ENCODE measurements around the gene TNN. TPM values are rescaled to one million over a fixed set of nuclear protein-coding genes. Genes with fewer than 3 reads are reported as not detected.

The TNN gene
- total and polyA plus RNA-seq, 12 donors: 0.11 to 0.50 (median 0.23) TPM; not detected in 2

- WGBS, 4 donors: 58 to 75% (median 69%) methylated on average over 3 of the region's 3 CpGs
- TF ChIP-seq, protein P1, sequence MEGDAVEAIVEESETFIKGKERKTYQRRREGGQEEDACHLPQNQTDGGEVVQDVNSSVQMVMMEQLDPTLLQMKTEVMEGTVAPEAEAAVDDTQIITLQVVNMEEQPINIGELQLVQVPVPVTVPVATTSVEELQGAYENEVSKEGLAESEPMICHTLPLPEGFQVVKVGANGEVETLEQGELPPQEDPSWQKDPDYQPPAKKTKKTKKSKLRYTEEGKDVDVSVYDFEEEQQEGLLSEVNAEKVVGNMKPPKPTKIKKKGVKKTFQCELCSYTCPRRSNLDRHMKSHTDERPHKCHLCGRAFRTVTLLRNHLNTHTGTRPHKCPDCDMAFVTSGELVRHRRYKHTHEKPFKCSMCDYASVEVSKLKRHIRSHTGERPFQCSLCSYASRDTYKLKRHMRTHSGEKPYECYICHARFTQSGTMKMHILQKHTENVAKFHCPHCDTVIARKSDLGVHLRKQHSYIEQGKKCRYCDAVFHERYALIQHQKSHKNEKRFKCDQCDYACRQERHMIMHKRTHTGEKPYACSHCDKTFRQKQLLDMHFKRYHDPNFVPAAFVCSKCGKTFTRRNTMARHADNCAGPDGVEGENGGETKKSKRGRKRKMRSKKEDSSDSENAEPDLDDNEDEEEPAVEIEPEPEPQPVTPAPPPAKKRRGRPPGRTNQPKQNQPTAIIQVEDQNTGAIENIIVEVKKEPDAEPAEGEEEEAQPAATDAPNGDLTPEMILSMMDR (IDR thresholded peaks at IDR 0.05): no peak
- no peak for TF ChIP-seq POLR2A (IDR thresholded peaks at IDR 0.05)
- no peaks in the 10 kb centered on the region for H3K4me1 ChIP-seq (replicated peaks in 1 of 2)
These were observed 12.9 kb upstream of the TNN start for GRCh38 chr1:175054736-175055135.

GRCh38 chr1:175062339-175062738 is 5.3 kb upstream of the TNN start:
- Histone ChIP-seq H3K9me3 (replicated peaks in 1 of 3) (no peaks in the 10 kb centered on the region), H3K4me1 (replicated peaks in 1 of 2) (no peaks in the 10 kb centered on the region), H3K36me3 (replicated peaks in 1 of 2) (no peaks in the 10 kb centered on the region), H3K27me3 (no peaks in the 10 kb centered on the region), H3K27ac (no peak overlapping the region), H3K4me3 (no peak overlapping the region)
- TF ChIP-seq, protein P1 (IDR thresholded peaks at IDR 0.05): no peak
- no peak for TF ChIP-seq POLR2A (IDR thresholded peaks at IDR 0.05)
- intact Hi-C loops (cut with DNase I): no loop called here
- DNase-seq: no peak
- 59 to 90% (median 69%) methylated on average over 1 of the region's 1 CpG for WGBS, 4 donors

More at GRCh38 chr1:175054736-175055135, 12.9 kb upstream of the TNN start:
- Histone ChIP-seq H3K4me3 (no peak overlapping the region), H3K27ac (no peak overlapping the region), H3K27me3 (no peaks in the 10 kb centered on the region), H3K36me3 (replicated peaks in 1 of 2) (no peaks in the 10 kb centered on the region), H3K9me3 (replicated peaks in 1 of 3) (no peaks in the 10 kb centered on the region)
- DNase-seq: no peak
- intact Hi-C loops (cut with DNase I): no loop called here

DNA sequence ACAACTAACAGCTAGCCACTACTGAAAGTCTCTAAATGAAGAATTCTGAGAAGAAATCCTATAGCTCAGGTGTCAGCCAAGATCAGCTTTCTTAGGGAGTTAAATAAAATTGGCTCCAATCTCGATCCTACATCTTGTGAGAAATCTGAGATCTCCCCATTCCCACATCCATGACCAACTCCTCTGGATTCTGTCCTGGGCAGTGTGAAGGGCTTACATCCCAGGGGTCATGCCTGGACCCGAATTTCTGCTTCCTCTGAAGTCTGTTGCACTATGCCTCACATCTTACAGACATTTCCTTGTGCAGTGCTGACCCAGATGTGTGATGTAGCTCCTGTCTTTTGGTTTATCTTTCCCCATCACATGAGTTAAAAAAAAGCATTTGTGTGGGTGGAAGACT is 4.8 kb upstream of the TNN start:
- TF ChIP-seq POLR2A (IDR thresholded peaks at IDR 0.05): no peak
- TF ChIP-seq, protein P1 (IDR thresholded peaks at IDR 0.05): no peak
- Histone ChIP-seq H3K27ac (no peak overlapping the region), H3K4me3 (no peak overlapping the region), H3K27me3 (no peaks in the 10 kb centered on the region), H3K36me3 (replicated peaks in 1 of 2) (no peaks in the 10 kb centered on the region), H3K4me1 (replicated peaks in 1 of 2) (no peaks in the 10 kb centered on the region), H3K9me3 (replicated peaks in 1 of 3) (no peaks in the 10 kb centered on the region)
- intact Hi-C loops (cut with DNase I): no loop called here
- DNase-seq: no peak
- WGBS, 4 donors: 51 to 70% (median 52%) methylated on average over 2 of the region's 2 CpGs

- intact Hi-C loops (cut with DNase I): no loop called here
- TF ChIP-seq POLR2A (IDR thresholded peaks at IDR 0.05): no peak
These were observed 3.2 kb downstream of the TNN start for GRCh38 chr1:175070818-175071217.

DNA sequence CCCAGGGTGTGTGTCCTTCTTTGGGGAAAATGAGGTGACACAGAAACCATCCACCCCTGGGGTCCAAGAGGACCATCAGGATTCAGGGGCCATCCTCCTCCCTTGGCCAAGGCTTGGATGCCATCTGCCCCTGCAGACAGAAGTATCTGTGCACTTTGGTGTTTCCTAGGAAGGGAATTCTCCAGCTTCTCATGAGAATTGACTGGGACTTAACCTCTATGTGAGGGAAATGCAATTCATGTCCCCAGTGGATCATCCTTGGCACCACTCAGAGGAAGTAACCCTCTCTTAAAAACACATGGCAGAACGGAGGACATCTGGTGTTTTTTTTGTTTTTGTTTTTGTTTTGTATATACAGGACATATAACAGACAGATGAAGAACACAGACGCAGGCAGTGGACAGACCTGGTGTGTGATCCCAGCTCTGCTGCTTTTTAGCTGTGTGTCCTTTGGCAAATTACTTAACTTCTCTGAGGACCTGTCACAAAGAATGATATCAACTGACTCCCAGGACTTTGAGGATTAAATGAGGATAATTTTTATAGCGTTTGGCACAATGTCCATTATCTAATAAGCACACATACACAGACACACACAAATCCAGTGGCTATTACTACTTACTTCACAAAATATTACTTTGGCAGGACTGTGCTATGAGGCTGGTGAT is 3.8 kb downstream of the TNN start:
- Histone ChIP-seq H3K9me3 (replicated peaks in 1 of 3) (no peaks in the 10 kb centered on the region), H3K36me3 (replicated peaks in 1 of 2) (no peaks in the 10 kb centered on the region), H3K27ac (no peak overlapping the region), H3K4me1 (replicated peaks in 1 of 2) (no peaks in the 10 kb centered on the region), H3K27me3 (no peaks in the 10 kb centered on the region), H3K4me3 (no peak overlapping the region)
- DNase-seq: no peak
- intact Hi-C loops (cut with DNase I): no loop called here
- 53 to 65% (median 59%) methylated on average over 3 of the region's 3 CpGs for WGBS, 4 donors
- TF ChIP-seq, protein P1 (IDR thresholded peaks at IDR 0.05): no peak
- TF ChIP-seq POLR2A (IDR thresholded peaks at IDR 0.05): no peak

More at GRCh38 chr1:175070818-175071217, 3.2 kb downstream of the TNN start:
- Histone ChIP-seq H3K4me3 (no peak overlapping the region), H3K36me3 (replicated peaks in 1 of 2) (no peaks in the 10 kb centered on the region), H3K4me1 (replicated peaks in 1 of 2) (no peaks in the 10 kb centered on the region), H3K27ac (no peak overlapping the region), H3K9me3 (replicated peaks in 1 of 3) (no peaks in the 10 kb centered on the region), H3K27me3 (no peaks in the 10 kb centered on the region)
- no peak for DNase-seq
